GM21723 (cell line): ENCODE data around the gene RANBP2.

Source experiments
- ATAC-seq: cut with Tn5 transposase; IDR thresholded peaks from one replicate; pipeline ENCODE4 v1.9.1; 2021; ENCODE audit warnings: mild to moderate bottlenecking, moderate library complexity; ENCODE audit not compliant: unreplicated experiment

Gene RANBP2

DNA sequence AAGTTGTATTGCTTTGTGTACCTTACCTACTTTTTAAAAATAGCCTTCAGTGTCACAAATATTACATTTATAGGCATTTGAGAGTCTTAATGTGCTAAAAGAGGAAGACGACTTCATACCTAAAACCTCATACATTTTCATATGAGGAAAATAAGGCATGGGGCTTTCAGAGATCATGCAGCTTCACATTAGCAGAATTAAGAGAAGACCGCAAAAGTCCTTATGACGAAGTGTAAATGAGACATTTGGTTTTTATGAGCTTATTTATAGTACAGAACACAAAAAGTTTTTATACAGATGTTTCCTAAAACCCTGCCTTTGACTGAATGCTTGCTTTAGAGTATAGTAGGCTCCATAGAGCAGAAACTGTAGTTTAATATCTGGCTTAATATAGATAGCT, 57.2 kb downstream of the RANBP2 start:
- peak; percentile 81 for ATAC-seq

DNA sequence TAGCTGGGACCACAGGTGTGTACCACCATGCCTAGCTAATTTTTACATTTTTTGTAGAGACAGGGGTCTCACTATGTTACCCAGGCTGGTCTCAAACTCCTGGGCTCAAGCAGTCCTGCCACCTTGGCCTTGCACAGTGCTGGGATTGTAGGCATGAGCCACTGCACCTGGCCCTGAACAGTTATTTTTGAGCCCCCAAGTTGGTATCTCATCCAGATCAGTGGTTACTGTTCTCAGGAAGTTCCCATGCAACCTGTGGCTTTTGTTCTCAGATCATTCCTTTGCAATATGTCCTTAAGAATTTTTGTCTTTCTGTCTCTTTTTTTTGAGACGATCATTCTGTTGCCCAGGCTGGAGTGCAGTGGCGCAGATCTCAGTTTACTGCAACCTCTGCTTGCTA, 59.6 kb downstream of the RANBP2 start:
- no peak for ATAC-seq

GRCh38 chr2:108786008-108786353, 66.7 kb downstream of the RANBP2 start:
- peak; percentile 3 for ATAC-seq

GRCh38 chr2:108786354-108787215, 67.3 kb downstream of the RANBP2 start, which contains the start of gene CCDC138:
Gene CCDC138 (plus strand): TSS chr2:108786771. CDS start chr2:108786823, 52 bp downstream.
- ATAC-seq = peak; percentile 97

- ATAC-seq = no peak
Measured at GRCh38 chr2:108787216-108787541, 67.9 kb downstream of the RANBP2 start.

- no peak for ATAC-seq
Measured at GRCh38 chr2:108803045-108803736, 83.9 kb downstream of the RANBP2 start.

- ATAC-seq = no peak
Measured at GRCh38 chr2:108805032-108805431, 85.8 kb downstream of the RANBP2 start.

- no peak for ATAC-seq
Measured at GRCh38 chr2:108805782-108806181, 86.5 kb downstream of the RANBP2 start.

- ATAC-seq = no peak
Measured at GRCh38 chr2:108806371-108807113, 87.3 kb downstream of the RANBP2 start.

- no peak for ATAC-seq
Measured at GRCh38 chr2:108809936-108810335, 90.7 kb downstream of the RANBP2 start.

- ATAC-seq = no peak
Measured at GRCh38 chr2:108810993-108811957, 92.0 kb downstream of the RANBP2 start.

GRCh38 chr2:108813732-108814131, 94.5 kb downstream of the RANBP2 start:
- ATAC-seq = no peak

- no peak for ATAC-seq
Measured at GRCh38 chr2:108820482-108820881, 101.2 kb downstream of the RANBP2 start.

DNA sequence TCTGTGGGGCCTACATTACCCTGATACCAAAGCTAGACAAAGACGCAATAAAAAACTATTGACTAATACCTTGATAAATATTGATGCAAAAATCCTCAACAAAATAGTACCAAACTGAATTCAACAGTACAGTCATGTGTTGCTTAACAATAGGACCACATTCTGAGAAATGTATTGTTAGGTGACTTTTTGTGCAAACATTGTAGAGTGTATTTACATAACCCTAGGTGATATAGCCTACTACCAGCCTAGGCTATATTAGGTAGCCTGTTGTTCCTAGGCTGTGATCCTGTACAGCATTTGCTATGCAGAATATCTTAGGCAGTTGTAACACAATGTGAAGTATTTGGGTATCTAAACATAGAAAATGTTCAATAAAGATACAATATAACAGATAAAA, 104.0 kb downstream of the RANBP2 start:
- no peak for ATAC-seq

- no peak for ATAC-seq
Measured at GRCh38 chr2:108824316-108825070, 105.2 kb downstream of the RANBP2 start.

- ATAC-seq = no peak
Measured at GRCh38 chr2:108825254-108825653, 106.0 kb downstream of the RANBP2 start.

- no peak for ATAC-seq
Measured at GRCh38 chr2:108825736-108826135, 106.5 kb downstream of the RANBP2 start.

- no peak for ATAC-seq
Measured at GRCh38 chr2:108829578-108830310, 110.5 kb downstream of the RANBP2 start.

DNA sequence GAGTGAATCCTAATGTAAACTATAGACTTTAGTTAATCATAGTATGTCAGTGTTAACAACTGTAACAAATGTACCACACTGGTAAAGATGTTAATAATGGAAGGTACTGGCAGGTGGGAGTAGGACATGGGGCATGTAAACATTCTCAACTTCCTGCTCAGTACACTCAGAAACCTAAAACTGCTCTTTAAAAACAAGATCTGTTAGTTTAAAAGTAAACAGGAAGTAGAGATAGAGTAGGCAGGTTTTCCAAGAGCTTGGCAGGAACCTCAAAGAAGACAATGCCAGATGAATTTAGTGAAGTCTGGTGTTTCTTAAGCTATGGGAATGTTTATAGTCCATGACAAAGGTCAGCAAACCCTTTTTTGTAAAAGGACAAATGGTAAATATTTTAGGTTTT, 113.9 kb downstream of the RANBP2 start:
- no peak for ATAC-seq
